Liver (tissue), 9 donors: Measurements from ENCODE around the gene KLF16. TPM values are rescaled to one million over a fixed set of nuclear protein-coding genes. Genes with fewer than 3 reads are reported as not detected.

Experiments used
- DNase-seq: peaks from one replicate; pipeline ENCODE4 v3.0.0-alpha.2; 2017; ENCODE audit warnings: low spot score
- H3K27ac ChIP-seq, 2 donors: one replicate each; pipeline ENCODE4 v1.7.0; 2013; ENCODE audit warnings: inconsistent platforms in 2 of 2, low read length in 2 of 2, control low read depth in 1 of 2, low read depth in 1 of 2, mild to moderate bottlenecking in 1 of 2
- H3K27me3 ChIP-seq, 4 donors: one replicate each; pipeline versions ENCODE4 v1.6.1 to v1.7.0; 2013; ENCODE audit warnings: low read length in 3 of 4, inconsistent platforms in 1 of 4, mild to moderate bottlenecking in 1 of 4, moderate library complexity in 1 of 4; ENCODE audit not compliant: control insufficient read depth in 4 of 4, insufficient read depth in 4 of 4
- H3K36me3 ChIP-seq, 4 donors: one replicate each; pipeline versions ENCODE4 v1.6.1 to v1.7.0; 2013; ENCODE audit warnings: low read length in 3 of 4, mild to moderate bottlenecking in 3 of 4, low read depth in 1 of 4, moderate library complexity in 1 of 4; ENCODE audit not compliant: control insufficient read depth in 4 of 4, insufficient read depth in 3 of 4
- H3K4me1 ChIP-seq, 4 donors: one replicate each; pipeline versions ENCODE4 v1.6.1 to v1.7.0; 2013; ENCODE audit warnings: low read length in 3 of 4, mild to moderate bottlenecking in 3 of 4, moderate library complexity in 1 of 4; ENCODE audit not compliant: control insufficient read depth in 4 of 4, insufficient read depth in 4 of 4
- H3K4me3 ChIP-seq, 3 donors: one replicate each; pipeline versions ENCODE4 v1.6.1 to v1.7.0; 2013; ENCODE audit warnings: low read length in 3 of 3, control low read depth in 1 of 3, low read depth in 1 of 3, mild to moderate bottlenecking in 1 of 3
- H3K9ac ChIP-seq, 2 donors: one replicate each; pipeline ENCODE4 v1.7.0; 2013; ENCODE audit warnings: low read length in 2 of 2, mild to moderate bottlenecking in 2 of 2, moderate library complexity in 2 of 2, control low read depth in 1 of 2, low read depth in 1 of 2
- H3K9me3 ChIP-seq, 4 donors: one replicate each; pipeline versions ENCODE4 v1.6.1 to v1.7.0; 2013; ENCODE audit warnings: low read length in 3 of 4; ENCODE audit not compliant: control insufficient read depth in 4 of 4
- ATF3 ChIP-seq: IDR thresholded peaks from 2 replicates; pipeline ENCODE4 v1.6.1; 2016; ENCODE audit warnings: antibody characterized with exemption
- CTCF ChIP-seq: fragments of 150-350 bp; IDR thresholded peaks from 2 replicates; pipeline ENCODE4 v1.5.1; 2017; ENCODE audit warnings: improper control_type of control experiment, low read depth, low read length; ENCODE audit not compliant: missing input control
- EGR1 ChIP-seq, 2 donors: IDR thresholded peaks; 2 replicates each; pipeline ENCODE4 v1.6.1; 2016 to 2018; ENCODE audit warnings: antibody characterized with exemption in 2 of 2, low read depth in 2 of 2
- FOXA1 ChIP-seq: IDR thresholded peaks from 2 replicates; pipeline ENCODE4 v1.6.1; 2016; ENCODE audit warnings: antibody characterized with exemption
- GABPA ChIP-seq, 2 donors: IDR thresholded peaks in 1 of 2; conservative IDR thresholded peaks in 1 of 2; 2 replicates each; pipeline ENCODE4 v1.6.1; 2016; ENCODE audit warnings: antibody characterized with exemption in 2 of 2, mild to moderate bottlenecking in 1 of 2, moderate library complexity in 1 of 2
- HNF4G ChIP-seq: IDR thresholded peaks from 2 replicates; pipeline ENCODE4 v1.6.1; 2016; ENCODE audit warnings: antibody characterized with exemption
- JUND ChIP-seq, 2 donors: IDR thresholded peaks; 2 replicates each; pipeline ENCODE4 v1.6.1; 2016; ENCODE audit warnings: antibody characterized with exemption in 2 of 2
- MAX ChIP-seq: IDR thresholded peaks from 2 replicates; pipeline ENCODE4 v1.6.1; 2016; ENCODE audit warnings: antibody characterized with exemption
- RAD21 ChIP-seq, 2 donors: IDR thresholded peaks; 2 replicates each; pipeline ENCODE4 v1.6.1; 2016; ENCODE audit warnings: antibody characterized with exemption in 2 of 2, mild to moderate bottlenecking in 2 of 2
- REST ChIP-seq: IDR thresholded peaks from 2 replicates; pipeline ENCODE4 v1.6.1; 2016; ENCODE audit warnings: antibody characterized with exemption, mild to moderate bottlenecking
- RXRA ChIP-seq, 2 donors: IDR thresholded peaks; 2 replicates each; pipeline ENCODE4 v1.6.1; 2017 to 2018; ENCODE audit warnings: antibody characterized with exemption in 2 of 2, mild to moderate bottlenecking in 1 of 2
- SP1 ChIP-seq: IDR thresholded peaks from 2 replicates; pipeline ENCODE4 v1.6.1; 2018; ENCODE audit warnings: antibody characterized with exemption, mild to moderate bottlenecking
- TAF1 ChIP-seq: conservative IDR thresholded peaks from 2 replicates; pipeline ENCODE4 v1.6.1; 2016; ENCODE audit warnings: antibody characterized with exemption, mild to moderate bottlenecking
- YY1 ChIP-seq: IDR thresholded peaks from 2 replicates; pipeline ENCODE4 v1.6.1; 2016; ENCODE audit warnings: antibody characterized with exemption, mild to moderate bottlenecking
- ZBTB33 ChIP-seq: IDR thresholded peaks from 2 replicates; pipeline ENCODE4 v1.6.1; 2016; ENCODE audit warnings: antibody characterized with exemption
- WGBS: extraction: QIAGEN DNeasy Blood & Tissue Kit; methylation state at CpG from one replicate; pipeline ENCODE4 v1.1.7; 2013; 5-methylcytosine and 5-hydroxymethylcytosine counted together
- polyA plus RNA-seq, 2 donors: library from polyadenylated mRNA; stranded (reverse) in 1 of 2; unstranded in 1 of 2; fragments of 200-250 nt in 1 of 2; fragments of >200 nt in 1 of 2; fragmentation: Nextera tagmentation in 1 of 2; extraction: Ambion mirVana in 1 of 2; gene quantifications; one replicate each; pipeline versions ENCODE4 v1.2.1 to v1.2.3, GENCODE V29; 2013 to 2015
- total RNA-seq, 2 donors: library from RNA; depleted of rRNA; stranded (reverse); fragments of >200 nt; gene quantifications; one replicate each; pipeline ENCODE4 v1.2.3, GENCODE V29; 2014
- donor health status: healthy.
- donor health status: healthy.
- donor health status: healthy.
- donor health status: healthy.
- donor health status: healthy.

The KLF16 gene
- total and polyA plus RNA-seq, 4 donors, result 1.2 to 14.8 (median 6.0) TPM

GRCh38 chr19:1901940-1902404 is 38.6 kb upstream of the KLF16 start (continued):
- TF ChIP-seq REST (no peak), MAX (no peak), CTCF (no peak)

- no peak overlapping the region for H3K4me3 ChIP-seq
- WGBS, result 86% methylated on average over 13 of the region's 13 CpGs
- peaks cover 0 to 6% (median 2%) of the 10 kb centered on the region in 4 donors for H3K4me1 ChIP-seq
- H3K27ac ChIP-seq, result no peak overlapping the region
- H3K36me3 ChIP-seq, result no peaks in the 10 kb centered on the region
- H3K27me3 ChIP-seq, result no peaks in the 10 kb centered on the region
- no peak overlapping the region for H3K9ac ChIP-seq
- H3K9me3 ChIP-seq, result no peaks in the 10 kb centered on the region
- TF ChIP-seq RAD21 (IDR thresholded peaks at IDR 0.05), result no peak
- TF ChIP-seq SP1, result no peak
- TF ChIP-seq CTCF, result no peak
- TF ChIP-seq JUND (IDR thresholded peaks at IDR 0.05), result no peak
- TF ChIP-seq HNF4G, result no peak
- no peak for TF ChIP-seq FOXA1
- TF ChIP-seq EGR1 (IDR thresholded peaks at IDR 0.05; ENCODE audit: low read depth in 2 of 2), result no peak
- TF ChIP-seq MAX, result no peak
- no peak for TF ChIP-seq RXRA (IDR thresholded peaks at IDR 0.05)
- no peak for TF ChIP-seq GABPA (IDR thresholded peaks at IDR 0.05 in 1 of 2, conservative IDR thresholded peaks at IDR 0.05 in 1 of 2)
- no peak for TF ChIP-seq ATF3
- no peak for TF ChIP-seq REST
- no peak for TF ChIP-seq TAF1
- TF ChIP-seq ZBTB33, result no peak
- TF ChIP-seq YY1, result no peak
- DNase-seq, result no peak
These were observed 33.1 kb upstream of the KLF16 start for GRCh38 chr19:1896508-1896907.
